Fibroblast of skin of right biceps (primary cell): Measurements from ENCODE around the gene KDM4E.
"Not testable (repeated sequence)": the region's sequence is repeated elsewhere in the genome, so short reads cannot be mapped to it uniquely, and the experiment has no call there.

Experiments used
- DNase-seq: peaks from one replicate; pipeline ENCODE4 v3.0.0-alpha.2; 2013

Gene KDM4E

DNA sequence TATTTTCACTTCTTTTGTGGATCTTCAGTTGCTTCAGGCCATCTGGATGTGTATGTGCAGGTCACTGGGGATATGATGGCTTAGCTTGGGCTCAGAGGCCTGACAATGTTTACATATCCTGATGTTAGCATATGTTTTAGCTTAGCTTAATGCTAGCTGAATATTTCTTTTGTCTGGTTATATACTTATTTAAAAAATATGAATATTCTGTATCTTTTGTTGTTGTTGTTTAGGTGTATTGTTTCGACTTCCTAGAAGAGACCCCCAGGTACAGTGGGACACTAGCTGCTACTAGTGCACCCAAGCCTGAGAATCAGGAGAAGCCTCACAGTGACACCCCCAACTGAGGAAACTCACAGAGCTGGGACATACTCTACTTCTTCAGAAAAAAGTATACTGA is at the start of gene KDM4E:
Gene KDM4E, plus strand, starts transcription at position 301 of the 400 bp plus-strand sequence. CDS start 300 bp downstream, outside the sequence.
- DNase-seq, result no peak

DNA sequence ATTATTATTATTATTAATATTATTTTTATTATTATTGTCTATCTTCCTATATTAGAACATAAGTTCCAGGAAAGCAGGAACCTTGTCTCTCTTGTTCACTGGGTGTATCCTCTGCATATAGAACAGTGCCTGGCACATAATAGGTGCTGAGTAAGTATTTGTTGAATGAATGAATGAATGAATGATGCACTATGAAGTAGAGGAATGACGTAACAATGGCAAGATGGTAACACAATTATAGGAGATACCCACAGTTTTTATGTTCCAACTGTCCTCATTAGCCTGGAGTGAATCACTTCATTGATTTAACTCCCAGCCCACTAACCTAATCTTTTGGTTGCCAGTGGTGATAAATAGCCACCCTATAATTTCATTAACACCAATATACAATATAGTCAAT is 49.5 kb upstream of the KDM4E start:
- DNase-seq, result no peak

DNA sequence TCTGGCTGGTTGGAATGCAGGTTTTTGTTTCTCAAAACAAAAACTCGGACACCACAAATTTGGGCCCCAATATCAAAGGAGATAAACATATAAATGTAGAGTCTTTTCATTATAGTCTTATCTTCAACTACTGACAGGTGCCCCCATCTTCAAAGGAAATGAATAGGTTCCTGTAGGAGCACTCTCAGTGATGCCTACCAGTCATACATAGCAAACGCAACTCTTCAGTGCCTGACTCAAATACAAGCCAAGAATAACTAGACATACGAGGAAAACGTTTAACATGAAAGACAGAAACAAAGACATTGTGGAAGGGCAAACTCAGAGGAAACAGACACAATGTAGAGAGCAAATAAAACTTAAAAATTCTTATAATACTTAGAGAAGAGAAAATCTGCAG is 37.7 kb upstream of the KDM4E start:
- DNase-seq, result no peak

DNA sequence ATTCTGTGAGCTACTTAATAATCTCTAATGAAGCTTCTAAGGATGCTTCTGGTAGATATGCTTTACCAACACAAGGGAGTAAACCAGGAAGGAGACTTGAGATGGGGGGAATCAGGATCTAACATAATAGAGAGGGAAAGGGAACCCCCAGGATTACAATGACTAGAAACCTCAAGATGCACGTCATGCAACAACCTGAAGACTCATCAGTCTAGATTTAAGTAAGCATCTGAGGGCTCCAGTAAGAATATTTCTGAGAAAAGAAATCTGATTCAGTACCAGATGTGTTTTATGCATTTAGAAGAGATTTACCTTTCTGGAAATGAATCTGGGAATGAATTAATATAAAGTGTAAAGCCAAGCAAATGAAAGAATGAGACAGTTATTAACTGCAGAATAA is 36.3 kb upstream of the KDM4E start:
- no peak for DNase-seq

DNA sequence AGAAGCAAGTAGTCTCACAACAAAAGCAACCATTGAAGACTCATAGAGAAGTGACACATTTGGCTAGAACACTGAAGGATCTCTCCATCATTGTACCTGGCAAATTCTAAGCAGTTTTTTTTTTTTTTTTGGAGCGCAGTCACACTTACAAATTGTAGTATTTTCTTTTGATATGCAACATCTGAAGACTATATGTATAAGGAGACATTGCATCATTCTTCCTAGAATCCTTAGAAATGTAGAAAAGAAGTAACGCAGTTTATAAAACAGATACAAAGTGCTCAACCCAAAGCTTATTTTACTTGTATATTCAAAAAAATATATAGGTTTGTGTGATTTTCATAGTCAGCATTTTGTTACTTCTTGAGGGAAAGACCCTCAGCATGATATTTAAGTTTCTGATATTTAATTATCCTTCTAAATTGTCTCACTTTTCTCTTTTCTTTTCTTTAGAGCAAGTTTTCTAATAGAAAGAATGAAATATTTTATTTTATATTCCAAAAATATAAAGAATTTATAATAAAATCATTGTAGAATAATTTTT is 31.6 kb upstream of the KDM4E start:
- DNase-seq, result no peak

DNA sequence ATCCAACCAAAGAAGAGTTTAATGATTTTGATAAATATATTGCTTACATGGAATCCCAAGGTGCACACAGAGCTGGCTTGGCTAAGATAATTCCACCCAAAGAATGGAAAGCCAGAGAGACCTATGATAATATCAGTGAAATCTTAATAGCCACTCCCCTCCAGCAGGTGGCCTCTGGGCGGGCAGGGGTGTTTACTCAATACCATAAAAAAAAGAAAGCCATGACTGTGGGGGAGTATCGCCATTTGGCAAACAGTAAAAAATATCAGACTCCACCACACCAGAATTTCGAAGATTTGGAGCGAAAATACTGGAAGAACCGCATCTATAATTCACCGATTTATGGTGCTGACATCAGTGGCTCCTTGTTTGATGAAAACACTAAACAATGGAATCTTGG is 27.6 kb upstream of the KDM4E start:
- no peak for DNase-seq

DNA sequence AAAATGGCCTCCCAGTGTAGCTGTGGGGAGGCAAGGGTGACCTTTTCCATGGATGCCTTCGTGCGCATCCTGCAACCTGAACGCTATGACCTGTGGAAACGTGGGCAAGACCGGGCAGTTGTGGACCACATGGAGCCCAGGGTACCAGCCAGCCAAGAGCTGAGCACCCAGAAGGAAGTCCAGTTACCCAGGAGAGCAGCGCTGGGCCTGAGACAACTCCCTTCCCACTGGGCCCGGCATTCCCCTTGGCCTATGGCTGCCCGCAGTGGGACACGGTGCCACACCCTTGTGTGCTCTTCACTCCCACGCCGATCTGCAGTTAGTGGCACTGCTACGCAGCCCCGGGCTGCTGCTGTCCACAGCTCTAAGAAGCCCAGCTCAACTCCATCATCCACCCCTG is 26.8 kb upstream of the KDM4E start:
- DNase-seq, result no peak

DNA sequence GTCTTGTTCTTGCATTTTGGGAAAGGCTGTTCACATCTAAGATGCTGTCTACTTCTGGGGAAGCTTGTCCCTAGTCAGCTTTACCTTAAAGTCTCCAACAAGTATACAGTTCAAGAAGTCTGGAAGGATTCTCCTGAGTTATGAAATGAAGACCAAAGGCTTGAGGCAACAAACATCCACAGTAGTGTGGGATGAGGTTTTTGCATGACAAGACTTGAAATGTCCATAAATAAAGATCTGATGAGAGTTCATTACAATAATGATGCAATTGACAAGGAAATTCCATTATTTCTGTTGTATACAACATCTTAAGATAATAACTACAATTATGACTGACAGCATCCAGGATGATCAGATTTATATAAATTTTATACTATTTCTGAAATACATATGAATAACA is 21.3 kb upstream of the KDM4E start:
- DNase-seq, result no peak

DNA sequence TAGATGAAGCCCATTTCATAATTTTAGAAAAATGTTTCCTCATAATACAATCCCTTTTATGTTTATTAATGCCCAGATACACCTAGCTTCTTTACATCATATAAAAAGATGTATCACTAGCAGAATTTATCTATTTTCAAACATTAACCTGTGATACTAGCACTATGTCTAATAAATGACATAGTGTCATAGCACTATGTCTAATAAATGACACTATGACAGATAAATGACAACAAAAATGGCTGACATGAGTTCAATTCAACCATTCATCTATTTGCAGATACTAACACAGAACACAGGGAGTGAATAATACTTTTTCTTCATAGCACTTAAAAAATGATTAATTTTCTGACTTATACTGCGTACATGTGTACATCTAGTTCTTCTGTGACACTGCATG is 19.4 kb upstream of the KDM4E start:
- DNase-seq, result no peak

DNA sequence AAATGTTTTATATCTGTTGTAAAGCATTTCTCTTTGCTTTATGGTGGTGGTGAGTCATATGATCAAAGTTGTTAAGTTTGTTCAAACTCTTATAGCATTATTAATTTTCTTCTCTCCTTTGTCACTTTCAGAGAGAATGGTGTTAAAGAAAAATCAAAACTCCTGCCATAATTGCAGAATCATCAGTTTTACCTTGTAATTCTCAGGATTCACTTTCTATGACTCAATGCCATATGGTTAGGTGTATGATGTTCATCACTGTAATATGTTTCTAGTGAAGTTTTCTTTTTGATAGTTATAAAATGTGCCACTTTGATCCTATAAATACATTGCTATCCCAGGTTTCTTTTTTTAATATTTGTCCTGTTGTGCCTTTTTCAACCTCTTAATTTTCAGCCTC is 13.7 kb upstream of the KDM4E start:
- no peak for DNase-seq

DNA sequence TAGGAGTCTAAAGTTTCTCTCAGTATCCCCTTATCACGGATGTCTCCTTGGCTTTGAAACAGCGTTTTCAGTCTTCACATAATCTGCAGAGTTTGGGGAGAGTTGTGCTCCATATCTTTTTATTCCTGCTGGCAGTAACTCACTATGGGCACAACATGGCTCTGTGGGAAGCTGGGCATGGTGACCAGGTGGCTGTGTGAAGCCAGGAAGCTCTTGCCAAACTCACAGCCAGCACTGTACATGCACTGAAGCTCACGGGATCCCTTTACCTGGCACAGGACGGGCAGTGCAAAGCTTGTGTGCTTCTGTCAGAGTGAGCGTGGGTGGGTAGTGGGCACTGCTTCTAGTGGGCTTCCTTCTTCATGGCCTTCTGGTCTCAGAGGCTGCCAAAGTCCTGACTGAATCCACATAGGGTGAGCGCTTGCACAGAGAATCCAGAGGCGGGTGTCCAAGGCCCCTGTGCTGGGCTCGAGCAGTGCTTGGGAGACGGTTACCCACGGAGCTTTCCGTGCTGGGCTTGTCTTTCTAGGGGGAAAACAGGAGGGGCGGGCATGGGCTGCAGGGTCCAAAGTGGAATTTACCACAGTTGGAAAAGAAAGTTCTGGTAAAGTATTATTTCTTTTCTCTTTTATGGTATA is 10.8 kb upstream of the KDM4E start:
- no peak for DNase-seq

DNA sequence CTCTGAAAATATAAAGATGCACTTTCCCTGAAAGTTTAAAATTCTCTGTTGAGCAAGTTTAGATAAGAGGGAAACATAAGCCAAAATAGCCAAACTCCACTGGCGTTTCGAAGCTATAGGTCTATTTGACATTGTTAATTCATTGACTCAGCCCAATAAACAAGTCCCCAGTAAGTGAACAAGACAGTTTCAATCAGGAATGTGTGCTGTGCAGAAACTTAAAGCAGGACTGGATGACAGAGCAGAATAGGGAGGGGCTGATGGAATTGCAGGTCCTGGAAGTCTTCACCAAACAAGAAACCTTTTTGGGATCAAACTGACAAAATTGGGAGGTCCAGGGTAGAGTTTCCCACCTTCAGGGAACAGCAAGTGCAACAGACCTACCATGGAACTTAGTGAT is 8.9 kb upstream of the KDM4E start:
- DNase-seq, result no peak

DNA sequence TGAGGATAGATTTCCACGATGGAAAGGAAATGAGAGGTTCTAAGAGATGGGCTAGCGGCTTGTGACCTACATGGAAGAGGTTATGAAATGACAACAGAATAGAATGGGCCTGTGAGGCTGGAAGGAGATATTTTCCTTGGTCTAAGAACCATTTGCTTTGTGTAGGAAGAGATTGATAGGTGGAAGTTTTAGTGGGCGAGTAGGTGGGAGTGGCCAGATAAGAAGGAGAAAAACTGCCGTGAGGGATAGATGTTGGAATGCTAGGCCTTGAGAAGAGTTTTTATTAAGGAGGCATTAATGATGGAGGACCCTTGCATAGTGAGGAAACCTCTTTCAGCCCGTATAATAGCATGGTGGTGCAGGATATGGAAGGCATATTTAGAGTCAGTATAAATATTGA is 3.6 kb upstream of the KDM4E start:
- DNase-seq, result not testable (repeated sequence)

DNA sequence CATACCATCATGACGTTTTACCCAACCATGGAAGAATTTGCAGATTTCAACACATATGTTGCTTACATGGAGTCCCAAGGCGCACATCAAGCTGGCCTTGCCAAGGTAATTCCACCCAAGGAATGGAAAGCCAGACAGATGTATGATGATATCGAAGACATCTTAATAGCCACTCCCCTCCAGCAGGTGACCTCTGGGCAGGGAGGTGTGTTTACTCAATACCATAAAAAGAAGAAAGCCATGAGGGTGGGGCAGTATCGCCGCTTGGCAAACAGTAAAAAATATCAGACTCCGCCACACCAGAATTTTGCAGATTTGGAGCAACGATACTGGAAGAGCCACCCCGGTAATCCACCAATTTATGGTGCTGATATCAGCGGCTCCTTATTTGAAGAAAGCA is 536 bp downstream of the KDM4E start:
- DNase-seq, result not testable (repeated sequence)

DNA sequence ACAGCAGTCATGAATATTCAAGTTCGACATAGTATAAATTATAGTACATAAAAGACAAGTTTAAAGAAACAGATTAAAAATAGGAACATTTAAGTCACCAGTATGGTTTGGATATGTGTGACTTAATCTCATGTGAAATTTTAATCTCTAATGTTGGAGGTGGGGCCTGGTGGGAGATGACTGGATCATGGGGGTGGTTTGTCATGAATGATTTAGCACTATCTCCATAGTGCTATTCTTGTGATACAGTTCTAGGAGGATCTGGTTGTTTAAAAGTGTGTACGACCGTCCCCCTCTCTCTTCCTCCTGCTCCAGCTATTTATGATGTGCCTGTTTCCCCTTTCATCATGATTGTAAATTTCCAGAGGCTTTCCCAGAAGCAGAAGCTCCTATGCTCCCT is 3.3 kb downstream of the KDM4E start:
- no peak for DNase-seq

DNA sequence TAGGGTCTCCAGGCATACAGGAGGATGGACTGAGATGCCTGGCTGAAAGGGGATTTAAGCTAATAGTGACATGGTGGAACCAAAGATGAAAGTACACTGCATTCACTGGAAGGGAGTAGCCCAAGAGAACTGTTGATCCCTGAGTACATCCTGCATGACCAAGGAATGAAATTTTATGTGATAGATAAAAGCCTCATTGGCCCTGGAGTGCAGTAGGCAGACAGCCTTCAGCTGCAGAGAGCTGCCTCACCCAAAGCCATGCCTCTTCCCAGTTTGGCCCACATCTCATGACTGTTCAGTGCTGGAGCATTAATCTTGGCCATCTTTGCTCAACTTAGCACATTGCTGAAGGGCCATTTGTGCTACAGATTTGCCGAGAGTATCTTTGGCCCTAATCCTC is 8.0 kb downstream of the KDM4E start:
- DNase-seq, result no peak

DNA sequence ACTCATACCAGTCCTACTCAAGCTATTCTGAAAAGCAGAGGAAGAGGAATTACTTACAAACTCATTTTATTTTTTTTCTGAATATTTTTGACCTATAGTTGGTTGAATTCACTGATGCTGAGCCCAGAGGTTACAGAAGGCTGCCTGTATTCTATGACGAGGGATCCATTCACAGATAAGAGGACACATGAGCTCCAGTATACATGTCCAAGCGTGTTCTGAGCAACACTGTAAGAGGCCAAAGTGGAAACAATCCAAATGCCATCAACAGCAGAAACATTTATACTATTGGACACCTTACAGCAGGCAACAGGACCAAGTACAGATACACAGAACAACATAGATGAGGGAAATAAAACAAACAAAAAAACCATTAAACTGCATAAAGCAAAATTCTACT is 10.3 kb downstream of the KDM4E start:
- no peak for DNase-seq

DNA sequence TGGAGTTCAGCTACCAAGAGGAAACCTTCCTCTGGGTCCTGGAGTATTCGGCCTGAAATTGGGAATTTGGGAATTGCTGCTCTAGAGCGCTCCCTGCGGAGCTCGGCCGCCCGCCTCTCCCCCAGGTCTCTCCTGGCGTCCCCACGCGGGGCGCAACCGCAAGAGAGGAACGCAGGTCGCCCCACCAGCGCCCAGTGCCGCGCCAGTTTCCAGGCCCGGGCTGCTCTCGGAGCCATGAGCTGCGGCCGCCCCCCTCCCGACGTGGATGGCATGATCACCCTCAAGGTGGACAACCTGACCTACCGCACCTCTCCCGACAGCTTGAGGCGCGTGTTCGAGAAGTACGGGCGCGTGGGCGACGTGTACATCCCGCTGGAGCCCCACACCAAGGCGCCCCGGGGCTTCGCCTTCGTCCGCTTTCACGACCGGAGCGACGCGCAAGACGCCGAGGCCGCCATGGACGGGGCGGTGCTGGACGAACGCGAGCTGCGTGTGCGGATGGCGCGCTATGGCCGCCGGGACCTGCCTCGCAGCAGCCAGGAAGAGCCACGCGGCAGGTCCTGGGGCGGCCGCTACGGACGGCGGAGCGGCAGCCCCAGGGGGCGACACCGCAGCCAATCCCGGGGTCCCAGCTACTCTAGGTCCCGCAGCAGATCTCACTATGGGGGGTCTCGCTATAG is 12.4 kb downstream of the KDM4E start:
- DNase-seq, result peak; percentile 17

DNA sequence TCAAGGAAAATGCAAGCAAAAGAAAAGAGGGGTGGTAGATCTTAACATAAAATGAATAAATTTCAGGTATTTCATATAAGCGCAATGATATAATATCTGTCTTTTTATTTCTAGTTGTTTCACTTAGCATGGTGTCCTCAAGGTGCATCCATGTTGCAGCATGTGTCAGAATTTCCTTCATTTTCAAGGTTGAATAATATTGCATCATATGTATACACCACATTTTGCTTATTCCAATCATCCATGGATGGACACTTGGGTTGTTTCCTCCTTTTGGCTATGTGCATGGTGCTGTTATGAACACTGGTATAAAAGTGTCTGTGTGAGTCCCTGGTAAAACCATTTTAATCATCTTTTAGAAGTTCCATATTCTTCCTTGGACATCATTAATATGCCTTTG is 17.2 kb downstream of the KDM4E start:
- no peak for DNase-seq

DNA sequence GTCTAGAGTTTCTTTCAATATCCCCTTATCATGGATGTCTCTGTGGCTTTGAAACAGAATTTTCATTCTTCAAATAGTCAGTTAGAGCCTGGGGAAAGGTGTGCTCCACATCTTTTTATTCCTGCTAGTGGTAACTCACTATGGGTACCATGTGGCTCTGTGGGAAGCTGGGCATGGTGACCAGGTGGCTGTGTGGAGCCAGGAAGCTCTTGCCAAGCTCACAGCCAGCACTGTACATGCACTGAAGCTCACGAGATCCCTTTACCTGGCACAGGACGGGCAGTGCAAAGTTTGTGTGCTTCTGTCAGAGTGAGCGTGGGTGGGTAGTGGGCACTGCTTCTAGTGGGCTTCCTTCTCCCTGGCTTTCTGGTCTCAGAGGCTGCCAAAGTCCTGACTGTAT is 17.8 kb downstream of the KDM4E start:
- no peak for DNase-seq

DNA sequence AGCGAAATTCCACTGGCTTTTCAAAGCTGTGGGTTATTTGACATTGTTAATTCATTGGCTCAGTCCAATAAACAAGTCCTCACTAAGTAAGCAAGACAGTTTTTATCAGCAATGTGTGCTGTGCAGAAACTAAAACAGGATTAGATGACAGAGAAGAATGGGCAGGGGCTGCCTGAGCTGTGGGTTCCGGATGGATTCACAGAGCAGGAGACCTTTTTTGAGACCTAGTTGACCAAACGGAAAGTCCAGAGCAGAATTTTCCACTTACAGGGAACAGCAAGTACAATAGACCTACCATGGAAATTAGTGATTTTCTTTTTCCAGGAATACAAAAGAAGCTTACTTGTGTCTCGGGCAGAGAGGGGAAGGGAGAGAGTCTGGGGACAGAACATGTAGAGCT is 19.0 kb downstream of the KDM4E start:
- no peak for DNase-seq

DNA sequence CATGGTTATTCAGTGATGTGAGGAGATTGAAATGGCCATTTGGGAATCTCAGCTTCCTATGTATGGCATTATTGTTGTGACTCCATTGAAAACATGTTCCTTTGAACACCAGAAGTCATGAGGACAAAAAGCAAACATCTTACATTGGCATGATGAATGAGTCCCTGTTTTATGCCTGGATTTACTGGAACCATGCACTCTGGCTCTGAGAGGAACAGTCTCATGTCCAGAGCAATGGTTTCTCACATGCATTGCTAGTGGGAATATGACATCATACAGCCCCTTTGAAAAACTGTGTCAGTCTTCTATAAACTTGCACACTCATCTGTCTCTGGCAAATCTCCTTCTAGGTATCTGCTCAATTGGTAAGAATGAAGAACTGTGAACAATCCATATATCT is 20.8 kb downstream of the KDM4E start:
- DNase-seq, result no peak

DNA sequence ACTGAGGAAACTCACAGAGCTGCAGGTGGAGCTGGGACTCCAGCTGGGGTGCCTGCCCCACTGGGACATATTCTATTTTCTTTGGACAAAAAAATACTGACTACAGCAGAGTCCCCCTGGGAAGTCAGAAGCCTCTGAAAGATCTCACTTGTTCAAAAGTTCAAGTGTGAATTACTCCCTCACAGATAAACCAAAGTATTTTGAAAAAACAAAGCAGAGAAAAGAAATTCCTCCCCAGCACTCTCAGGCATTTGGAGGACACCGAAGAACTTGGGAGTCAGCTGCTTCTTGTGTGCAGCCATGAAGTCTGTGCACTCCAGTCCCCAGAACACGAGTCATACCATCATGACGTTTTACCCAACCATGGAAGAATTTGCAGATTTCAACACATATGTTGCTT is 24.1 kb downstream of the KDM4E start, which contains the start of gene KDM4F:
Gene KDM4F, plus strand, starts transcription at position 301 of the 400 bp plus-strand sequence.
- DNase-seq, result not testable (repeated sequence)

DNA sequence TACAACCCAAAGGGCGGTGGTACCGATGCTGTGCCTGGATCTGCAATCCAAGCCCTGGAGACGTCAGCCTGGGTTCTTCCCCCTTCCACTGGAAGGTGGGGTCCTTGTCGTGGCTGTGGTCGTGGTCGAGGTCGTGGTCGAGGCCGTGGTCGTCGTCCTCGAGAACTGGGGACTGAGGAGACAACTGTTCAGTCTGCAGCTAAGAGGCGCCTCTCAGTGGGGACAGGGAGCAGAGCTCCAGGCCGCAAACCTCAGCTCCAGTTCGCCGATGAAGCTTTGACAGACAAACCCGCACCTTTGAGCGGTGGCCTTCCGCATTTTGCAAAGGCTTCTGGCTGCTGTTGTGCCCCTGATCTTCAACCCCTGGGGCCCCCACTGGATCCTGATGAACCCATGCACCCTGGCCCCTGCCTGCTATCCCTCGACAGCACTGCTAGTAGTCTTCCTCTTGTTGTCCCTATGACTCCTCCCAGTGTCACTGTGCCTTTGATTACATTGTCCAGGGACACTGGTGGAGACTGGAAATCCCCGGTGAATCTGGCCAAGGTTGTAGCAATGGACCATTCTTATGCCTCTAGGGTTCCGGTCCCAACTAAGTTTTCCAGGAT is 25.6 kb downstream of the KDM4E start:
- no peak for DNase-seq
